HL-60 (cell line): ENCODE data around the gene CADM1.

ENCODE experiments used
- DNase-seq, 2 experiments: peaks; one replicate each; pipeline ENCODE4 v3.0.0-alpha.2; 2010 to 2020; ENCODE audit warnings: low read depth in 1 of 2, low spot score in 1 of 2
- H3K27ac ChIP-seq: fragments of 250-450 bp; sonication (Bioruptor Pico); replicated peaks from 2 replicates; pipeline ENCODE4 v1.5.1; 2020; ENCODE audit warnings: mild to moderate bottlenecking, moderate library complexity
- H3K27me3 ChIP-seq: fragments of 250-450 bp; sonication (Bioruptor Pico); 2 replicates; pipeline ENCODE4 v1.5.1; 2021; ENCODE audit warnings: mild to moderate bottlenecking, moderate library complexity; ENCODE audit not compliant: insufficient read depth, poor library complexity, severe bottlenecking
- H3K4me3 ChIP-seq: replicated peaks from 2 replicates; pipeline ENCODE4 v1.5.1; 2011; ENCODE audit warnings: mild to moderate bottlenecking, control low read depth, low read length; ENCODE audit not compliant: insufficient read depth
- GABPA ChIP-seq: IDR thresholded peaks from 2 replicates; pipeline ENCODE4 v1.6.1; 2012; ENCODE audit warnings: low read depth
- POLR2AphosphoS5 ChIP-seq: IDR thresholded peaks from 2 replicates; pipeline ENCODE4 v1.6.1; 2012; ENCODE audit warnings: low read depth
- SPI1 ChIP-seq: IDR thresholded peaks from 2 replicates; pipeline ENCODE4 v1.6.1; 2012; ENCODE audit warnings: low read depth, mild to moderate bottlenecking, borderline replicate concordance
- TF ChIP-seq, protein P1 (sequence below): IDR thresholded peaks from 2 replicates; pipeline ENCODE4 v1.6.1; 2012; ENCODE audit warnings: low read depth; ENCODE audit not compliant: insufficient replicate concordance
- TF ChIP-seq, protein P2 (sequence below): IDR thresholded peaks from one replicate; pipeline ENCODE4 v1.5.1; 2011; ENCODE audit warnings: low read length, control low read depth, inconsistent platforms; ENCODE audit not compliant: insufficient read depth

CADM1 gene

DNA sequence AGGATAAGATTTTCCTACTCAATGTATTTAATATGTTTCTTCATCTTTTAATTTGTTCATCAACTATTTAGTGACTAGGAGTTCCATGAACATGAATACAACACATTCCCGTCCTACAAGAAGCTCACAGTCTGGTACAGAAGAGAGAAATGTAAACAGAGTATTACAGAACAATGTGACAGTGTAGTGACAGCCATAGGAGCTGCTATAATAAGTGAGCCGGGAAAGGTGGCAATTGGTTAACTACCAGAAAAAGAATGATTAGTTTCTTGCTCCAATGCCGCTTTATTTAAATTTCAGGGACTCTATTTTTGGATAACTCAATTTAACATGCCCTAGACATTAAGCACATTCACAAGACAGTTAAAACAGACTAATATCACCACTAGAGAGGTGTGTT lies 192.3 kb downstream of the CADM1 start:
- peaks cover 10% of the 10 kb centered on the region for H3K27me3 ChIP-seq
- TF ChIP-seq GABPA (no peak), POLR2AphosphoS5 (no peak), SPI1 (no peak)
- TF ChIP-seq, protein P1, sequence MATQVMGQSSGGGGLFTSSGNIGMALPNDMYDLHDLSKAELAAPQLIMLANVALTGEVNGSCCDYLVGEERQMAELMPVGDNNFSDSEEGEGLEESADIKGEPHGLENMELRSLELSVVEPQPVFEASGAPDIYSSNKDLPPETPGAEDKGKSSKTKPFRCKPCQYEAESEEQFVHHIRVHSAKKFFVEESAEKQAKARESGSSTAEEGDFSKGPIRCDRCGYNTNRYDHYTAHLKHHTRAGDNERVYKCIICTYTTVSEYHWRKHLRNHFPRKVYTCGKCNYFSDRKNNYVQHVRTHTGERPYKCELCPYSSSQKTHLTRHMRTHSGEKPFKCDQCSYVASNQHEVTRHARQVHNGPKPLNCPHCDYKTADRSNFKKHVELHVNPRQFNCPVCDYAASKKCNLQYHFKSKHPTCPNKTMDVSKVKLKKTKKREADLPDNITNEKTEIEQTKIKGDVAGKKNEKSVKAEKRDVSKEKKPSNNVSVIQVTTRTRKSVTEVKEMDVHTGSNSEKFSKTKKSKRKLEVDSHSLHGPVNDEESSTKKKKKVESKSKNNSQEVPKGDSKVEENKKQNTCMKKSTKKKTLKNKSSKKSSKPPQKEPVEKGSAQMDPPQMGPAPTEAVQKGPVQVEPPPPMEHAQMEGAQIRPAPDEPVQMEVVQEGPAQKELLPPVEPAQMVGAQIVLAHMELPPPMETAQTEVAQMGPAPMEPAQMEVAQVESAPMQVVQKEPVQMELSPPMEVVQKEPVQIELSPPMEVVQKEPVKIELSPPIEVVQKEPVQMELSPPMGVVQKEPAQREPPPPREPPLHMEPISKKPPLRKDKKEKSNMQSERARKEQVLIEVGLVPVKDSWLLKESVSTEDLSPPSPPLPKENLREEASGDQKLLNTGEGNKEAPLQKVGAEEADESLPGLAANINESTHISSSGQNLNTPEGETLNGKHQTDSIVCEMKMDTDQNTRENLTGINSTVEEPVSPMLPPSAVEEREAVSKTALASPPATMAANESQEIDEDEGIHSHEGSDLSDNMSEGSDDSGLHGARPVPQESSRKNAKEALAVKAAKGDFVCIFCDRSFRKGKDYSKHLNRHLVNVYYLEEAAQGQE = no peak
- TF ChIP-seq, protein P2, sequence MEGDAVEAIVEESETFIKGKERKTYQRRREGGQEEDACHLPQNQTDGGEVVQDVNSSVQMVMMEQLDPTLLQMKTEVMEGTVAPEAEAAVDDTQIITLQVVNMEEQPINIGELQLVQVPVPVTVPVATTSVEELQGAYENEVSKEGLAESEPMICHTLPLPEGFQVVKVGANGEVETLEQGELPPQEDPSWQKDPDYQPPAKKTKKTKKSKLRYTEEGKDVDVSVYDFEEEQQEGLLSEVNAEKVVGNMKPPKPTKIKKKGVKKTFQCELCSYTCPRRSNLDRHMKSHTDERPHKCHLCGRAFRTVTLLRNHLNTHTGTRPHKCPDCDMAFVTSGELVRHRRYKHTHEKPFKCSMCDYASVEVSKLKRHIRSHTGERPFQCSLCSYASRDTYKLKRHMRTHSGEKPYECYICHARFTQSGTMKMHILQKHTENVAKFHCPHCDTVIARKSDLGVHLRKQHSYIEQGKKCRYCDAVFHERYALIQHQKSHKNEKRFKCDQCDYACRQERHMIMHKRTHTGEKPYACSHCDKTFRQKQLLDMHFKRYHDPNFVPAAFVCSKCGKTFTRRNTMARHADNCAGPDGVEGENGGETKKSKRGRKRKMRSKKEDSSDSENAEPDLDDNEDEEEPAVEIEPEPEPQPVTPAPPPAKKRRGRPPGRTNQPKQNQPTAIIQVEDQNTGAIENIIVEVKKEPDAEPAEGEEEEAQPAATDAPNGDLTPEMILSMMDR = no peak
- H3K4me3 ChIP-seq = no peak overlapping the region
- DNase-seq = no peak
- H3K27ac ChIP-seq = no peak overlapping the region

DNA sequence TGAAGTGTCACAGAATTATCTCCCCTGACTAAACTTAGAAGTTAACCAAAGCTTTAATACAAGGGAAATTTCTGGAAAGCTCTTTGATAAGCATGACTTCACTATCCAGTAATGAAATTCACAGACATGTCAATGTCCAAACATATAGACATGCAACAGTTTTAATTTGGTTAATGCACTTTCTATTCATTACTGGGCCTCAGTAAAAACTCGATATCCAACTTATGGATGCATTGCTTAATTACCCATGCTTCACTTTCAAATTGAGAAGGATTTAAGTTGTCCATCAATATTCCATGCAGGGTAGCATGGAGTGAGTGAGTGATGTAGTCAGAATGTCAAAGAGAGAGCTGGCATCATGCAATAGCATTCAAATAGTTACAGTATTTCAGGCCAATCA lies 197.5 kb downstream of the CADM1 start:
- Histone ChIP-seq H3K4me3 (no peak overlapping the region), H3K27ac (no peak overlapping the region), H3K27me3 (peaks cover 6% of the 10 kb centered on the region)
- TF ChIP-seq, protein P2 = no peak
- no peak for TF ChIP-seq SPI1
- no peak for TF ChIP-seq POLR2AphosphoS5
- TF ChIP-seq, protein P1 = no peak
- no peak for TF ChIP-seq GABPA
- DNase-seq = no peak

DNA sequence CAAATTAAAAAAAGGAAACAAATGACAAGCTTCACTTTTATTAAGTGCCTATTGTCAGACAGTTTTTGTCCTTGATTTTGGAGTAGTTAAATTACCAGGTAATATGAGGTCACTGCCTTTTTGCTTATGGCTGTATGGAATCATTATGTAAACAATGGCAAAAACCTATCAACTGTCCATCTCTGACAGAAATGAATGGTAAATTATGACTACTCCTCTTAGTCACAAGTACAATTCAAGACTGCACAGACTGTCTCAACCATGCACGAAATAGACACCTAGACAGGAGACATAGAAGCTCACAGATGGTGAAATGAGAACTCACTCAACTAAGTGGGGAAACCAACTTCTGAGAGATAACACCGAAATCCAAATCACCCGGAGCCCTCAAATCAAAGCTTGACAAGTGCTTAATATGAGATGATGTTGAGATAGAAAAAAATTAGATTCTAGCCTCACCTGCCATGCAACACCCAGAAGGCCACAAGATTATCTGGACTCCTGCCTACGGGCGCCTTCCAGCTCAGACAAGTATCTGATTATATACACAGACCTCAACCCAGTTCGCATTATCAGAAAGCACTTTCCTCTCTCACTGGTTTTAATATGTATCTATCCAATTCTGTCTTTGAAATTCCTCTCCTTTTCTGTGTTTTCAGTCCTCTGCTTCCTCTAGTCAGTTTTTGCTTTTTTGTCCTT lies 199.3 kb downstream of the CADM1 start:
- DNase-seq = no peak
- Histone ChIP-seq H3K27ac (no peak overlapping the region), H3K27me3 (peaks cover 6% of the 10 kb centered on the region)

More for the DNA sequence above, 199.3 kb downstream of the CADM1 start:
- TF ChIP-seq GABPA (no peak), POLR2AphosphoS5 (no peak), SPI1 (no peak)
- TF ChIP-seq, protein P2 = no peak
- TF ChIP-seq, protein P1 = no peak
- no peak overlapping the region for H3K4me3 ChIP-seq
